Effector memory CD4-positive, alpha-beta T cell (primary cell): ENCODE data around the gene DIPK1A.

Source experiments
- DNase-seq, 3 donors: peaks; one replicate each; pipeline ENCODE4 v3.0.0-alpha.2; 2020
- H3K27ac ChIP-seq: 2 replicates; pipeline ENCODE4 v1.7.0; 2013; ENCODE audit warnings: mild to moderate bottlenecking, low read length, moderate library complexity; ENCODE audit not compliant: insufficient read depth, poor library complexity, severe bottlenecking
- H3K27me3 ChIP-seq: replicated peaks from 2 replicates; pipeline ENCODE4 v1.7.0; 2013; ENCODE audit warnings: mild to moderate bottlenecking, low read length; ENCODE audit not compliant: insufficient read depth, control insufficient read depth, poor library complexity, severe bottlenecking
- H3K36me3 ChIP-seq: 2 replicates; pipeline ENCODE4 v1.7.0; 2013; ENCODE audit warnings: mild to moderate bottlenecking, low read length, moderate library complexity; ENCODE audit not compliant: control insufficient read depth, insufficient read depth
- H3K4me1 ChIP-seq: 2 replicates; pipeline ENCODE4 v1.7.0; 2013; ENCODE audit warnings: low read length, mild to moderate bottlenecking; ENCODE audit not compliant: control insufficient read depth, insufficient read depth, poor library complexity, severe bottlenecking
- H3K4me3 ChIP-seq: 2 replicates; pipeline ENCODE4 v1.7.0; 2013; ENCODE audit warnings: low read length, low read depth, mild to moderate bottlenecking; ENCODE audit not compliant: insufficient read depth, poor library complexity, severe bottlenecking
- H3K9me3 ChIP-seq: 2 replicates; pipeline ENCODE4 v1.7.0; 2013; ENCODE audit warnings: mild to moderate bottlenecking, low read length, moderate library complexity; ENCODE audit not compliant: control insufficient read depth

The DIPK1A gene

DNA sequence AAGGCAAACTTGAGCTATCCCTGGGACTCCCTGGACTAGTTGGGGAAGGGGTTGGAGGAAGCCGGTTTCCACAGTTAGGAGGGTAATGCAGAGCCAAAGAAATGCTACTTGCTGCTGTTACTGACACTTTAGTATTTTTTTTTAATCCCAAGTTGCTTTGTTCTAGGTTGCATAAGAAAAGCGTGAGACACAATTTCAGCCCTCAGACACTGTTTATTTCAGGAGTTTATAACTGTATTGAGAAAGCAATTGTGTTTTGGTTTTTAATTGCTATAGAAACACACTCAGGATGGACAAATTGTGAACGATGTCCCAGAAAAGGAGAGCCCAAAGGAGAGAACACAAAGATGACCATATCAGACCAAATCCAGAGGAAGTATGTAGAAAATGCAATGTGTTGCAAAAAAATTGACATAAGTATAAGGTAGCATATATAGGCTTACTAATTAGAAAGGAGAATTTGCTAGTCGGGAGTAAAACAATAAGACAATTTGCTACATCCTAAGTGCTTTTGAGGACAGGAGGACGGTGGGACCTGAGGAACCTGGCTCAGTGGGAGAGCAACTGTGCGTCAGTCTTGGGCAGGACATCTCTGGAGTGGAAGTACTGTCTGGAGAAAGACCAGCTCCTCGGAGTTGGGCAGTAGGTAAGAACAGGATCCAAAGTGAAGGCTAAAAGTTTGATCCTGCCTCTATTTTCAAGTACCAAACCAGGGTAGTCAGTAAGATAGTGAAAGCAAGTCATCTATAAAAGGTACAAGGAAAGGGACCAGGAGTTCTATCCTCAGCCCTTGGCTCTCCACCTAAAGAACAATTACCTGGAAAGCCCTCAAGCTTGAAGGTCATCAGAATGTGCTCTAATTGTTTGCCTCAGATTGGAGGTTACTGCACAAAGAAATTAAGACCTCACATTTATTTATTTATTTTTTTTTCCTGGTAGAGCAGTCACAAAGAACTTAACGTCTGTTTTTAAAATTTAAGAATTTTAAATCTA, 39.9 kb downstream of the DIPK1A start:
- no peak overlapping the region for H3K27ac ChIP-seq
- no peak overlapping the region for H3K4me3 ChIP-seq
- no peak for DNase-seq
- H3K27me3 ChIP-seq: no peaks in the 10 kb centered on the region
- H3K4me1 ChIP-seq: no peaks in the 10 kb centered on the region
- no peaks in the 10 kb centered on the region for H3K36me3 ChIP-seq
- no peaks in the 10 kb centered on the region for H3K9me3 ChIP-seq

DNA sequence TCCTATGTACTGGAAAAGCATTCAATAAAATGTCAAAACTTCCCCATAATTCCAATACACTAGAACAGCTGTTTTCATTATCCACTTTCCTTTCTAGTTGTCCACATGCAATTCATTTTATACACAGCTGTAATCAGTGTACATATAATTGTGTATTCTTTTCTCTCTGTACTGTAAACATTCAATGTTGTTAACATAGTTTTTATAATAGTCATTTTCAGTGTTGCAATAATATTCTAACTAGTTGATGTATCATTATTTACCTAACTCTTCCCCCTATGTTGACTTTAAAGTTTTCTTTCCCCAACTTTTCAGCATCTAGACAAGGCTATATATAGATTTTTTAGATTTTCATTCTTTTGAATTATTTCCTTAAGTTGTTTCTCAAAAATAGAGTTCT, 44.4 kb downstream of the DIPK1A start:
- no peak overlapping the region for H3K27ac ChIP-seq

DNA sequence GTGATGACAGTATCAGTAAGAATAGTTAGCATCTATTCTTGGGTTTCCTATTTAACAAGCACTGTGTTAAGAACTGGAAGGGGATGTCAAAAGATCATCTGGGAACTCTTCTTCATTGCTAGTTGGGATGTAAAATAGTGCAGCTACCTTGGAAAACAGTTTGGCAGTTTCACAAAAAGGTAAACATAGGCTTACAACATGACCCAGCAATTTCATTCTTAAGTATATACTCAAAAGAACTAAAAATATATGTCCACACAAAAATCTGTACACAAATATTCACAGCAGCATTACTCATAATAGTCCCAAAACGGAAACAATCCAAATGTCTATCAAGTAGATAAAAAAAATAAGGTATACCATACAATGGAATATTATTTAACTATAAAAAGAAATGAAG, 45.7 kb downstream of the DIPK1A start:
- Histone ChIP-seq H3K4me3 (no peak overlapping the region), H3K27ac (no peak overlapping the region), H3K9me3 (no peaks in the 10 kb centered on the region), H3K27me3 (no peaks in the 10 kb centered on the region), H3K36me3 (no peaks in the 10 kb centered on the region), H3K4me1 (no peaks in the 10 kb centered on the region)
- DNase-seq: no peak

More for the DNA sequence above, 44.4 kb downstream of the DIPK1A start:
- Histone ChIP-seq H3K27me3 (no peaks in the 10 kb centered on the region), H3K4me1 (no peaks in the 10 kb centered on the region), H3K36me3 (no peaks in the 10 kb centered on the region), H3K4me3 (no peak overlapping the region), H3K9me3 (no peaks in the 10 kb centered on the region)
- DNase-seq: no peak

DNA sequence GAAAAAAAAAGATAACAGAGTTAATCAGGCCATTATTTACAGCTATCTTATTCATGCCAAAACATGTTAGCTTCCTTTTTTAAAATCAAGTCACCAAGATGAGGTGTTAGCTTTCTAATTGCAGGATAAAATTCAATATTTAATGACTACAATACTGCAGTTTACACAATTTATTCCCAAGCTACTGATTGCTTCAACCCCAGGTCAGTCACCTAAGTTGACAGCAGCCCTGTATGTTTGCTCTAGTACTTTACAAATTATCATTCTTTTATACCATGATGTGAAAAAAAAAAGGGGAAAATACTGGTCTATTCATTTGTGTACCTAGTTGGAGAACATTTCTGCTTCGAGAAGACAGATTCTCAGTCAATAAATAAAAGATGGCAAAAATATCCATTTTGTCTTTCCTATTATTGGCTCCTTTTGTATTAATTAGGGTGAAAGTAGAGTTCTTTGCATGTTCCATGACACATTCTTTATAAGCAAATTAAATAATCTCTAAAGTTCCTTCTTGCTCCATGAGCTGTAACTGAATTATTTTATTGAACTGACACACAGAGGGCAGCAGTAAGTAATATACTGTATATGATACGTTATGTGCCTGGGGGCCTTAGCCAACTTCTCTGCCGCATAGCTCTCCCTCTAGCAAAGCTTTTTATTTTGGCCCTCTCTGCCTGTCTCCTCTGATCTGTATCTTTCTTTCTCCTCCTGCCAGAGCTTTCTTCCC, 48.0 kb downstream of the DIPK1A start:
- Histone ChIP-seq H3K4me1 (no peaks in the 10 kb centered on the region), H3K27ac (no peak overlapping the region), H3K27me3 (no peaks in the 10 kb centered on the region), H3K4me3 (no peak overlapping the region), H3K9me3 (no peaks in the 10 kb centered on the region), H3K36me3 (no peaks in the 10 kb centered on the region)
- DNase-seq: no peak

DNA sequence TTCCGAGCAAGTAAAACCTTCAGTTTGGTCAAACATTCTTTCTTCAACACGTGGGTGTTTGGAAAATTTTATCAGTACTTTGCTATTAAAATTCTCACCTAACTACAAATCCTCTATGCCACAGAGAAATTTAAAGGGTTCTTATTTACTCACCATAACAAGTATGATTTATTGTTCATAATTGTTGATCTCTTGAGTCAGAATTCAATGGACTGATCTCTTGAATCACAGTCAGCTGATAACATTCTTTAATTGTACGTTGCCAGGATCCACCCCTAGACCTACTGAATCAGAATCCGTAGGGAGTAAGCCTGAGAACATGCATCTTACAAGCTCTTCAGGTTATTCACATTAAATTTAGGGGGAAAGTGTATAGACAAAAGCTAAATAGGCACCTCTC, 51.2 kb downstream of the DIPK1A start:
- no peak for DNase-seq
- H3K9me3 ChIP-seq: no peaks in the 10 kb centered on the region
- no peak overlapping the region for H3K27ac ChIP-seq
- no peaks in the 10 kb centered on the region for H3K4me1 ChIP-seq
- no peak overlapping the region for H3K4me3 ChIP-seq
- H3K27me3 ChIP-seq: no peaks in the 10 kb centered on the region
- no peaks in the 10 kb centered on the region for H3K36me3 ChIP-seq

DNA sequence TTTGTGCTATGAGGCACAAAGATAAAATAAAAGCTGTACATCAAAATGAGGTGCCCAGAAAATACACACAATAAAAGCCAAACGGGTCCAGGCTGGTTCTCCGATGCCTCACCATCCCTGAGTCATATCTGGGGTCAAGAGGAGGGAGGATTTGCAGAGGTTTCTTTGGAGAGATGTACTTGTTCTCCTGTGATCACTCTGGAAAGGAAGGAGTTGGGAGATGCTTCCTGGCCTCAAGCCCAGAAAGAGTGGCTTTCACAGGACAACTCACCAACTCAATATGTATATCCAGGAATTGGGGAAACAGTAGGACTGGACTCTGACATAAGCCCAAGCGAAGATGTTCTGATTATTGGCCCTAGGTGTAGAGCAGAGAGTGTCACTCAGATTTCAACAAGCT, 51.9 kb downstream of the DIPK1A start:
- no peak overlapping the region for H3K27ac ChIP-seq
- no peaks in the 10 kb centered on the region for H3K9me3 ChIP-seq
- H3K4me3 ChIP-seq: no peak overlapping the region
- no peaks in the 10 kb centered on the region for H3K4me1 ChIP-seq
- no peaks in the 10 kb centered on the region for H3K36me3 ChIP-seq
- no peaks in the 10 kb centered on the region for H3K27me3 ChIP-seq
- DNase-seq: no peak

DNA sequence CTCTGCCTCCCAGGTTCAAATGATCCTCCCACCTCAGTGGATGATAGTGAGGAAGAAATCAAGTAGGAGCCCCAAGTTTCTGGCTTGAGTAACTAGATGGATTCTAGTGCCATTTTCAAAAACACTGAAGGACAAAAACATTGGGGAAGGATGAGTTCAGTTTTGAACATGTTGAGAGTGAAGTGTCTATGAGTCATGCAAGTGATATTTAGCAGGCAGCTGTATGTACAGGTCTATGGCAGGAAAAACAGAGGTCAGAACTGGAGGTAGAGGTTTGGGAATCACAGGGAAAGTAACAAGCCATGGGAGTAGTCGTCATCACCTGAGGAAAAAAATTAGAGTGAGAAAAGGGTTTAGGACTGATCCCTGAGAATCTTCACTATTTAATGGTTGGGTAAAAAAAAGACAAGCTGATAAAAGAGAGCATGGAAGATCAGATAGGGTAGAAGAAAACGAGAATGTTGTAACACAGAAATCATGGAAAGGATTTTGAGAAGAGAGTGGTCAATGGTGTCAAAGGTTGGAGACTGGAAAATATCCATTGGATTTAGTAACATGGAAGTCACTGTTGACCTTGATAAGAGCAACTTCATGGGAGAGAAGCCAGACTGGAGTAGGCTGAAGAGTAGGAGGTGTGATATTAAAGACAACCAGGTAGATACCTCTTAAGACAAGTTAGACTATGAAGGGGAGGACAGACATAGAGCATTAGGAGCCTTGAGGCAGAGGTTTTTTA, 53.1 kb downstream of the DIPK1A start:
- DNase-seq: no peak
- Histone ChIP-seq H3K27me3 (no peaks in the 10 kb centered on the region), H3K27ac (no peak overlapping the region), H3K36me3 (no peaks in the 10 kb centered on the region), H3K4me3 (no peak overlapping the region), H3K4me1 (no peaks in the 10 kb centered on the region), H3K9me3 (no peaks in the 10 kb centered on the region)

DNA sequence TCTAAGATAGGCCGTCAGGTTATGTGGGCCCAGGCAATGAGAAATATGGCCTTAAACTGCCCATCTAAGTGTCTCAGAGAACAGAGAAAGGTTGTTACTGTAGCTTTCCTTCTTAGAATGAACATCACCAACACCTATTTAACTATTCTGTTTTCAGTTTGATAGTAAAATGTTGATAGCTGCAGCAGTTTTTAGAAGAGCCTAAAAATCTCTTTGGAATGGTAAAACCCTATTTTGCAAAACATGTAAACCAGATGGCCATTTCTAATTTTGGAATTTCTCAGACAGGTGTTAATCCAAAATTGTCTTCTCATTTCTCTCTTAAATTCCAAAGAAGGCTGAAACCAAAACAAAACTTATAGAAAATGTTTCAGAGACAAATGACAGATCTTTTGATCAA, 57.5 kb downstream of the DIPK1A start:
- Histone ChIP-seq H3K27ac (no peak overlapping the region), H3K4me1 (no peaks in the 10 kb centered on the region), H3K27me3 (no peaks in the 10 kb centered on the region), H3K9me3 (peaks cover 4% of the 10 kb centered on the region), H3K36me3 (peaks cover 3% of the 10 kb centered on the region), H3K4me3 (no peak overlapping the region)
- DNase-seq: no peak

DNA sequence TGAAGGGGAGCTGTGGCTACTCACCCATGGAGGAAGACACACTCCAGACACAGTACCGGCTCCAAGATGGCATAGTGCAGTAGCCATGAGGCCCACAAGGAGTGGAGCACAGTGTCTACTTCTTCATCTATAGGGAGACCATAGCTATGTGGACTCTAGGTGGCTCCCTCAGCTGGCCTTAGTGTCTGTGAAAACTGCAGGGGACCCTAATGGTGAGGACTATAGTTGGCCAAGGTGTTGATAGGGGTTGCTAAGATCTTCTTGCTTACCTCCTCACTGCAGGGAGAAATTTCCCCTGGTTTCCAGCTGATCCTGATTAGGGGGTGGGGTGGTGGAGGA, 58.9 kb downstream of the DIPK1A start:
- no peak for DNase-seq

More for the DNA sequence above, 58.9 kb downstream of the DIPK1A start:
- Histone ChIP-seq H3K4me3 (no peak overlapping the region), H3K9me3 (peaks cover 4% of the 10 kb centered on the region), H3K27me3 (no peaks in the 10 kb centered on the region), H3K27ac (no peak overlapping the region), H3K4me1 (no peaks in the 10 kb centered on the region), H3K36me3 (peaks cover 3% of the 10 kb centered on the region)
